Loucy (cell line): ENCODE results near the gene CROCC.
"Not testable (repeated sequence)": the region's sequence is repeated elsewhere in the genome, so short reads cannot be mapped to it uniquely, and the experiment has no call there.

Source experiments
- H2AFZ ChIP-seq: fragments of 200-600 bp; sonication (generic); 2 replicates; pipeline ENCODE4 v1.6.0; 2016; ENCODE audit warnings: antibody characterized with exemption, mild to moderate bottlenecking, low read length, moderate library complexity
- H3F3A ChIP-seq: fragments of 200-600 bp; 2 replicates; pipeline ENCODE4 v1.6.0; 2016; ENCODE audit warnings: antibody characterized with exemption, low read depth, mild to moderate bottlenecking
- H3K27me3 ChIP-seq: fragments of 200-600 bp; sonication (generic); 2 replicates; pipeline ENCODE4 v1.6.1; 2014; ENCODE audit warnings: low read length, mild to moderate bottlenecking; ENCODE audit not compliant: insufficient read depth, poor library complexity, severe bottlenecking
- H3K36me3 ChIP-seq: fragments of 200-600 bp; sonication (generic); 2 replicates; pipeline ENCODE4 v1.6.1; 2016; ENCODE audit warnings: low read length; ENCODE audit not compliant: insufficient read depth
- H3K4me1 ChIP-seq: fragments of 200-600 bp; sonication (generic); 2 replicates; pipeline ENCODE4 v1.5.1; 2014; ENCODE audit warnings: low read length, mild to moderate bottlenecking; ENCODE audit not compliant: insufficient read depth, poor library complexity, severe bottlenecking
- H3K4me2 ChIP-seq: fragments of 200-600 bp; sonication (generic); 2 replicates; pipeline ENCODE4 v1.6.0; 2014; ENCODE audit warnings: antibody characterized with exemption, low read length, low read depth, mild to moderate bottlenecking; ENCODE audit not compliant: poor library complexity, severe bottlenecking
- H3K4me3 ChIP-seq: fragments of 200-600 bp; sonication (generic); 2 replicates; pipeline ENCODE4 v1.5.1; 2014; ENCODE audit warnings: low read length, mild to moderate bottlenecking, mixed read lengths; ENCODE audit not compliant: poor library complexity, severe bottlenecking
- H3K79me2 ChIP-seq: fragments of 200-600 bp; sonication (generic); 2 replicates; pipeline ENCODE4 v1.6.1; 2014; ENCODE audit warnings: low read length; ENCODE audit not compliant: insufficient read depth
- H3K9ac ChIP-seq: fragments of 200-600 bp; sonication (generic); 2 replicates; pipeline ENCODE4 v1.6.0; 2014; ENCODE audit warnings: mild to moderate bottlenecking, low read depth, low read length, moderate library complexity; ENCODE audit not compliant: poor library complexity, severe bottlenecking
- H3K9me2 ChIP-seq: fragments of 200-600 bp; sonication (generic); replicated peaks from 2 replicates; pipeline ENCODE4 v1.6.1; 2016; ENCODE audit warnings: low read depth, low read length, mixed read lengths
- H3K9me3 ChIP-seq: fragments of 200-600 bp; sonication (generic); 2 replicates; pipeline ENCODE4 v1.6.1; 2014; ENCODE audit warnings: mild to moderate bottlenecking, antibody characterized with exemption, low read length, low read depth; ENCODE audit not compliant: insufficient read depth
- H4K20me1 ChIP-seq: fragments of 200-600 bp; sonication (generic); 2 replicates; pipeline ENCODE4 v1.6.0; 2014; ENCODE audit warnings: antibody characterized with exemption, low read length, mild to moderate bottlenecking; ENCODE audit not compliant: insufficient read depth, poor library complexity, severe bottlenecking
- EZH2phosphoT487 ChIP-seq: fragments of 200-600 bp; IDR thresholded peaks from 2 replicates; pipeline ENCODE4 v1.6.1; 2018; ENCODE audit warnings: antibody characterized with exemption, mild to moderate bottlenecking, moderate library complexity, borderline replicate concordance
- TF ChIP-seq, protein P1 (sequence below): fragments of 200-600 bp; sonication (generic); conservative IDR thresholded peaks from 2 replicates; pipeline ENCODE4 v1.5.1; 2014; ENCODE audit warnings: mild to moderate bottlenecking, antibody characterized with exemption, low read length

Gene CROCC

GRCh38 chr1:16915627-16915973 is 6.1 kb upstream of the CROCC start:
- H3K4me1 ChIP-seq = peaks cover 15% of the 10 kb centered on the region
- H3K4me2 ChIP-seq = no peak overlapping the region
- H3K79me2 ChIP-seq = no peaks in the 10 kb centered on the region
- H3K9ac ChIP-seq = no peak overlapping the region
- TF ChIP-seq EZH2phosphoT487 = no peak
- TF ChIP-seq, protein P1, sequence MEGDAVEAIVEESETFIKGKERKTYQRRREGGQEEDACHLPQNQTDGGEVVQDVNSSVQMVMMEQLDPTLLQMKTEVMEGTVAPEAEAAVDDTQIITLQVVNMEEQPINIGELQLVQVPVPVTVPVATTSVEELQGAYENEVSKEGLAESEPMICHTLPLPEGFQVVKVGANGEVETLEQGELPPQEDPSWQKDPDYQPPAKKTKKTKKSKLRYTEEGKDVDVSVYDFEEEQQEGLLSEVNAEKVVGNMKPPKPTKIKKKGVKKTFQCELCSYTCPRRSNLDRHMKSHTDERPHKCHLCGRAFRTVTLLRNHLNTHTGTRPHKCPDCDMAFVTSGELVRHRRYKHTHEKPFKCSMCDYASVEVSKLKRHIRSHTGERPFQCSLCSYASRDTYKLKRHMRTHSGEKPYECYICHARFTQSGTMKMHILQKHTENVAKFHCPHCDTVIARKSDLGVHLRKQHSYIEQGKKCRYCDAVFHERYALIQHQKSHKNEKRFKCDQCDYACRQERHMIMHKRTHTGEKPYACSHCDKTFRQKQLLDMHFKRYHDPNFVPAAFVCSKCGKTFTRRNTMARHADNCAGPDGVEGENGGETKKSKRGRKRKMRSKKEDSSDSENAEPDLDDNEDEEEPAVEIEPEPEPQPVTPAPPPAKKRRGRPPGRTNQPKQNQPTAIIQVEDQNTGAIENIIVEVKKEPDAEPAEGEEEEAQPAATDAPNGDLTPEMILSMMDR = peak; percentile 48
- no peaks in the 10 kb centered on the region for H3K27me3 ChIP-seq
- no peak overlapping the region for H3K4me3 ChIP-seq
- H3K9me2 ChIP-seq = no peaks in the 10 kb centered on the region
- peaks cover 3% of the 10 kb centered on the region; the same call in 1 of the 2 replicates for H3F3A ChIP-seq
- no peaks in the 10 kb centered on the region for H3K9me3 ChIP-seq
- no peak overlapping the region for H2AFZ ChIP-seq
- no peaks in the 10 kb centered on the region for H3K36me3 ChIP-seq
- no peaks in the 10 kb centered on the region for H4K20me1 ChIP-seq

DNA sequence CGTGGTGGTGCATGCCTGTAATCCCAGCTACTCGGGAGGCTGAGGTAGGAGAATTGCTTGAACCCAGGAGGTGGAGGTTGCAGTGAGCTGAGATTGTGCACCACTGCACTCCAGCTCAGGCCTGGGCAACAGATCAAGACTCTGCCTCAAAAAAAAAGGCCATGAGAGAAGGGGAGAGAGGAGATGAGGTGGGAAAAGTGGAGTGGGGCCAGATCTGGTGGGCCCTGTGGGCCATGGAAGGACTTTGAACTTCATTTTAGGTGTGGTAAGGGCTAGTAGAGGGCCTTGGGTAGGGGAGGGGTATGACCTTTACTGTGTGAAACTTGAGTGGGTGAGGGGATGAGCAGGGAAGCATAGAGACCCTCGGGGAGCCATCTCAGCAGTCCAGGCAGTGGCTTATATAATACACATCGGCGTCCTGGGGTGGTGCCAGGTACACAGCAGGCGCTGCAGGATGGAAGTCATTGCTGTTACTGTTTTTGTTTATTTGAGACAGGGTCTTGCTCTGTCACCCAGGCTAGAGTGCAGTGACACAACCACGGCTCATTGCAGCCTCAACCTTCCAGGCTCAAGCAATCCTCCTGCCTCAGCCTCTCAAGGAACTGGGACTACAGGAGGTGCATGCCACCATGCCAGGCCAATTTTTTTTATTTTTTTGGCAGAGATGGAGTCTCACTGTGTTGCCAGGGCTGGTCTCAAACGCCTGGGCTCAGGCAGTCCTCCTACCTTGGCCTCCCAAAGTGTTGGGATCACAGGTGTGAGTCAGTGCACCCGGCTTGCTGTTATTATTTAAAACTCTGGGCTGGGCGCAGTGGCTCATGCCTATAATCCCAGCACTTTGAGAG is 5.5 kb upstream of the CROCC start:
- not testable (repeated sequence) for H2AFZ ChIP-seq, H3F3A ChIP-seq, H3K36me3 ChIP-seq

GRCh38 chr1:16918371-16918770 is 3.4 kb upstream of the CROCC start:
- no peak for TF ChIP-seq EZH2phosphoT487
- TF ChIP-seq, protein P1 = no peak
- H4K20me1 ChIP-seq = no peaks in the 10 kb centered on the region

More for the DNA sequence above, 5.5 kb upstream of the CROCC start:
- not testable (repeated sequence) for H3K79me2 ChIP-seq, H4K20me1 ChIP-seq, H3K9ac ChIP-seq, H3K4me3 ChIP-seq, H3K27me3 ChIP-seq, H3K4me2 ChIP-seq, H3K9me3 ChIP-seq, H3K9me2 ChIP-seq
- peaks cover 19% of the 10 kb centered on the region for H3K4me1 ChIP-seq

GRCh38 chr1:16918936-16919665 is 2.6 kb upstream of the CROCC start:
- not testable (repeated sequence) for H3K9me2 ChIP-seq, H3K27me3 ChIP-seq, H3K9ac ChIP-seq, H3K79me2 ChIP-seq, H3K9me3 ChIP-seq, H3F3A ChIP-seq, H2AFZ ChIP-seq, H3K4me2 ChIP-seq, H3K36me3 ChIP-seq, H4K20me1 ChIP-seq, H3K4me3 ChIP-seq
- H3K4me1 ChIP-seq = peaks cover 23% of the 10 kb centered on the region

More at GRCh38 chr1:16918371-16918770, 3.4 kb upstream of the CROCC start:
- Histone ChIP-seq H3F3A (peaks cover 3% of the 10 kb centered on the region; the same call in 1 of the 2 replicates), H3K27me3 (no peaks in the 10 kb centered on the region), H3K79me2 (peaks cover 7% of the 10 kb centered on the region; the same call in 1 of the 2 replicates), H3K9me3 (no peaks in the 10 kb centered on the region), H3K36me3 (no peaks in the 10 kb centered on the region), H3K9ac (no peak overlapping the region), H3K9me2 (no peaks in the 10 kb centered on the region), H3K4me3 (no peak overlapping the region), H3K4me2 (no peak overlapping the region), H3K4me1 (peaks cover 26% of the 10 kb centered on the region), H2AFZ (no peak overlapping the region)
